Measurements from ENCODE around the gene STAT5B. TPM values are rescaled to one million over a fixed set of nuclear protein-coding genes. Genes with fewer than 3 reads are reported as not detected.
A peak's percentile ranks its signal among the peaks of the same experiment; 100 is the strongest.
"Not testable (repeated sequence)": the region's sequence is repeated elsewhere in the genome, so short reads cannot be mapped to it uniquely, and the experiment has no call there.

Gene STAT5B
- 100 to 1,000 TPM; 117 to 207 TPM for total RNA-seq

DNA sequence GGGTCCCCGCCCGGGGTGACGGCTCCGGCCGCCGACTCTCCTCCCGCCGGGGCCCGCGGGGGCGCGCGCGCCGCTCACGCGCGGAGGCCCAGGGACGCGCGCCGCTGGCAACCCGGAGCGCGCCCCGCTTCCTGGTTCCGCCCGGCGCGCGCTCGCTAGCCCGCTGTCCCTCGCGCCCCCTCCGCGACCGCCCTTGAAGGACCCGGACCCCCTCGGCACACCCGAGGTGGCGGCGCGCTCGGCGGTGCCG is at the start of gene STAT5B:
STAT5B (minus strand) TSS at position 33 of the 250 bp plus-strand sequence. CDS start 44,264 bp downstream, outside the sequence.
- ATAC-seq (peak; percentile 68 to 70), DNase-seq (ENCODE audit: low spot score in 2 of 2) (peak; percentile 72 to 75)
- H3K9me3 Mint-ChIP-seq = no peaks in the 10 kb centered on the region
- H3K27ac Mint-ChIP-seq = peak within 1 kb of the TSS; percentile 88 to 98
- H3K36me3 Mint-ChIP-seq = peaks cover 19 to 28% of the 10 kb centered on the region in 2 donors

DNA sequence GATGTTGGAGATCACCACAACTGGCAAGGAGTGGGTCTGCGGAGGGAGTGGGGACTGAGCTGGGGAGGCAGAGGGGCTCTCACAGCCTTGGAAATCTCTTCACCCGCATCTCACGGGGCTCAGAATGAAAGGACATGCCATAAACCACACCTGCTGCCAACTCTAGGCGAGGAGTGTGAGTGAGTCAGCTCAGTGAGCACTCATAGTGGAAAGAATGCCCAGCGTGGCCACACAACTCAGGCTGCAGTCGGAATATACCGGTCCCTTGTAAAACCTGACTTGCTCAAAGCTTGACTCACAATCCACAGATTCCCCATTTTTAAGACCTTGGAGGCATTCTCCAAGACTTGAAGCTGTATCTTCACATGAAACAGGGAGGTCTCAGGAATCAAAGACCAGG is 48.8 kb upstream of the STAT5B start:
- no peak for DNase-seq (ENCODE audit: low spot score in 2 of 2)
- H3K36me3 Mint-ChIP-seq = peaks cover 13 to 71% of the 10 kb centered on the region in 2 donors
- H3K27ac Mint-ChIP-seq = peak overlapping the region; percentile 25 to 67
- H3K9me3 Mint-ChIP-seq = no peaks in the 10 kb centered on the region
- ATAC-seq = peak in 1 of 2 donors; percentile 59

DNA sequence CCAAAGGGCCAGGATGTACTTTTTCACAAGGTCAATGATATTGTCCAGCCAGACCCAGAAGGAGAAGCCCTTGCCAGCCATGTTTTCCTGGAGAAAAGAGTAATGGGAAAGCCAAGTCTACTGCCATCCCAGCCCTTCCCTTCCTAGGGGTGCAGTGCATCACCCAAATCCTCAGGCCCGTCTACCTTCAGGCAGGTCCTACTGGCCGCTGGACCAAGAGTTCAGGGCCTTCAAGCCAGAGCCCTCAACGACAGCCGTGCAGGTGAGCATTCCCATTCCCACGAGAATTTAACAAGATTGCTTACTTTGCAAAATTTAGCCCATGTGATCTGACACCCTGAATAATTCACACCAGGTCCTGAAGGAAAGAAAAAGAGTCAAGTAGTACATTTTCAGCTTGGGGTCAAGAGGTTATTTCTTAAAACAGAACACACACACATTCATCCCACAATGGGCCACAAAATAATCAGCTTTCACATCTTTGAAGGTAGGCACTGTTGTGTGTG is 47.1 kb upstream of the STAT5B start:
- peak in 1 of 2 donors; percentile 16 for ATAC-seq
- no peaks in the 10 kb centered on the region for H3K9me3 Mint-ChIP-seq
- H3K27ac Mint-ChIP-seq = peak overlapping the region; percentile 66 to 92

DNA sequence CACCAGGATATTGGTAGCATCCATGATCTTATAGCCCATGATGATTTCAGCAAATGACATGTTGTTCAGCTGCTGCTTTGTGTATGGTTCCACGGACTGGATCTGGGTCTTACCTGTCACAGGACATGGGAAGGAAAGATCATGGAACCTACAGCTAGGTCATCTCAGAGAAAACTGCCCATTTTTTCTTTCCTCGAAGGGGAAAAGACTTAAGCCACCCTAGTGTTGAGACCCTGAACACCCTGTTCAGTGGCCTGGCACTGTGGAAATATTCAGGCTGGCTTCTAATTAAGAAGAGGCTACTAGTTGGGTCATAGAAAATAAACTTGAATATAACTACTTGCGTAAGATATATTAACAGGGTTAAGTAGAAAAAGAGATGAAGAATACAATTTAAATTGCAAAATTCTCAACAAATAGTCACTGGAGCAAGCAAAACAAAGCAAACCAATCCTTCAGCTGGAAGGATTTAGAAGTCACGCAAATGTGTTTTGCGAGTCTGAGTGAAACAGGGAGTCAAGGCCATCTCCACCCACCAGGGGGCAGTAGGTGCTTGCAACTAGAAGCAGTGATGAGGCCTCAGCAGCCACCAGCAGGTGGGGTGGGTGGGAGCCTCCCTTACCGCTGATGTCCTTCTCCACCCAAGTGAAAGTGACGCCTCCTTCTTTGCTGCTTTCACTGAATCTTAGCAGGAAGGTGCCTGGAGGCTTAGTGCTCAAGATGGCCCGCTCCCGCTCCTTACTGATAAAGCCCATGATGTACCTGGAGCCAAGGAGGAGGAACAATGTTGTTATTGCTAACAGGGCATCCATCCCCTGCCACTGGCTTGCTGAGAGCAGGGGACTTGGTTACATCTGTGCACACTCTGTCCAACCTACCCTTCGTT is 46.4 kb upstream of the STAT5B start:
- H3K36me3 Mint-ChIP-seq = peaks cover 21 to 70% of the 10 kb centered on the region in 2 donors
- no peaks in the 10 kb centered on the region for H3K9me3 Mint-ChIP-seq
- ATAC-seq = peak; percentile 77 to 85
- peak overlapping the region; percentile 66 to 92 for H3K27ac Mint-ChIP-seq
- peak; percentile 86 to 96 for DNase-seq (ENCODE audit: low spot score in 2 of 2)

More for the DNA sequence above, 47.1 kb upstream of the STAT5B start:
- DNase-seq (ENCODE audit: low spot score in 2 of 2) = no peak
- peaks cover 20 to 69% of the 10 kb centered on the region in 2 donors for H3K36me3 Mint-ChIP-seq

DNA sequence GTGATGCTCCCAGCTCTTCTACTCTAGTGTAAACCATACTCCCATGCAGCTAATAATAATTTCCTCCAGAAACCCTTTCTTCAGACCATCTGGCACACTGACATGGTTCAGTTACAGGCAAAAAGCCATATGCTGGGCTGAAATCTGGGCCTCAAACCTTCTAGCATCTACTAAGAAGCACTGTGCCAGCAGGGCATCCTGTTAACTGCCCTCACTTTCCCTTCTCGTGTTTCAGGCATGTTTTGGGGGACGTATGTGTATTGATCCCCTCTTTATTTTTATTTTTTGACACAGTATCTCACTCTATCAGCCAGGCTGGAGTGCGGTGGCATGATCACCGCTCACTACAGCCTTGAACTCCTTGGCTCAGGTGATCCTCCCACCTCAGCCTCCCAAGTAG is 45.4 kb upstream of the STAT5B start:
- H3K9me3 Mint-ChIP-seq = no peaks in the 10 kb centered on the region
- H3K27ac Mint-ChIP-seq = peak overlapping the region; percentile 40 to 92
- no peak for DNase-seq (ENCODE audit: low spot score in 2 of 2)
- ATAC-seq = no peak
- peaks cover 30 to 71% of the 10 kb centered on the region in 2 donors for H3K36me3 Mint-ChIP-seq

DNA sequence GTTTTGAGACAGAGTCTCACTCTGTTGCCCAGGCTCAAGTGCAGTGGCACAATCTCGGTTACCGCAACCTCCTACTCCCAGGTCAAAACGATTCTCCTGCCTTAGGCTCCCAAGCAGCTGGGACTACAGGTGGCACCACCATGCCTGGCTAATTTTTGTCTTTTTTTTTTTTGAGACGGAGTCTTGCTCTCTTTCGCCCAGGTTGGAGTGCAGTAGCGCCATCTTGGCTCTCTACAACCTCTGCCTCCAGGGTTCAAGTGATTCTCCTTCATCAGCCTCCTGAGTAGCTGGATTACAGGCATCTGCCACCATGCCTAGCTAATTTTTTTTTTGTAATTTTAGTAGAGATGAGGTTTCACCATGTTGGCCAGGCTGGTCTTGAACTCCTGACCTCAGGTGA is 41.8 kb upstream of the STAT5B start:
- H3K27ac Mint-ChIP-seq = peak overlapping the region in 1 of 2 donors; percentile 67
- peaks cover 38 to 63% of the 10 kb centered on the region in 2 donors for H3K36me3 Mint-ChIP-seq
- not testable (repeated sequence) for ATAC-seq; DNase-seq (ENCODE audit: low spot score in 2 of 2); H3K9me3 Mint-ChIP-seq

DNA sequence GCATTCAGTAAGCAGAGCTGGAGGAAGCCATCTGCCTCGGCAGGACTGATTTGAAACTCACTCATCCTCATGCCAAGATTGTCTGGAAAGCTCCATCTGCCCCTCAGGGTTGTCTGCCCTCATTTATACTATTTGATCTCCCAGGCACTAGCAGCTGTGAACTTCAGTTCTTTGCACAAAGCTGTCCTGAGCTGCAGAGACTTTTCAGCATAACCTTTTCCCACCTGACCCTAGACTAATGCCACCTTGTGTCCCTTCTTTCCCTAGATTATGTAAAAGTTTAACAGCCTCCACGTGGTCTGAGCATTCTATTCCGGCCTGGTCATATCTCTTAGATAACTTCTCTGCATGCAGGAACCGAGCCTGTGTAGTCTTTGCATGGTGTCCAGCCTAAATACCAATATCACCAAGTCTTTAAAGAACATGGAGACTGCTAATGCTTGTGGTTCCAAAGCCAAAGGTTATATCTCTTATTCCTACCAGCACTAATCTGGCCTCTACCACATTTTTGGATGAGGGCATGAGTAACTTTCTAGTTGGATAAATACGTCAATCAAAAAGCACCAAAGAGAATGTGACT is 41.2 kb upstream of the STAT5B start:
- no peaks in the 10 kb centered on the region for H3K9me3 Mint-ChIP-seq
- no peak for ATAC-seq
- DNase-seq (ENCODE audit: low spot score in 2 of 2) = no peak
- H3K36me3 Mint-ChIP-seq = peaks cover 34 to 61% of the 10 kb centered on the region in 2 donors
- H3K27ac Mint-ChIP-seq = peak overlapping the region in 1 of 2 donors; percentile 67

DNA sequence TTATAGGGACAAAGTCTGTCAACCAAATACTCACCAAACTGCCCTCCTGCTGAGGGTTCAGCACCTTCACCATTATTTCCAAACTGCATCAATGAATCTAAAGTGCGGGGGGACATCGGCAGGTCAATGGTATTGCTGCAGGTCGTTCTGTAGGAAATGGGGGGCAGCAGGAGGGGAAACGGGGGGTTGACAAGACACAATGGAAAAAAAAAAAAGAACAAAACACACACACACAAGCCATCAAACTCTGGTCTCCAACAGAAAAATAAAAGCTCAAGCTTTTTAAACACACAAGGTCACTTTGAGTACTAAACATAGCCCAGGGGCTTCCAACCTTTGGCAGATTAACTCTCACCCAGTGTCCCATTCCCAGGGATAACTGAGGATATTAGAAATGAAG is 40.6 kb upstream of the STAT5B start:
- H3K9me3 Mint-ChIP-seq = no peaks in the 10 kb centered on the region
- DNase-seq (ENCODE audit: low spot score in 2 of 2) = no peak
- no peak for ATAC-seq
- H3K27ac Mint-ChIP-seq = peak overlapping the region in 1 of 2 donors; percentile 56
- peaks cover 28 to 59% of the 10 kb centered on the region in 2 donors for H3K36me3 Mint-ChIP-seq

DNA sequence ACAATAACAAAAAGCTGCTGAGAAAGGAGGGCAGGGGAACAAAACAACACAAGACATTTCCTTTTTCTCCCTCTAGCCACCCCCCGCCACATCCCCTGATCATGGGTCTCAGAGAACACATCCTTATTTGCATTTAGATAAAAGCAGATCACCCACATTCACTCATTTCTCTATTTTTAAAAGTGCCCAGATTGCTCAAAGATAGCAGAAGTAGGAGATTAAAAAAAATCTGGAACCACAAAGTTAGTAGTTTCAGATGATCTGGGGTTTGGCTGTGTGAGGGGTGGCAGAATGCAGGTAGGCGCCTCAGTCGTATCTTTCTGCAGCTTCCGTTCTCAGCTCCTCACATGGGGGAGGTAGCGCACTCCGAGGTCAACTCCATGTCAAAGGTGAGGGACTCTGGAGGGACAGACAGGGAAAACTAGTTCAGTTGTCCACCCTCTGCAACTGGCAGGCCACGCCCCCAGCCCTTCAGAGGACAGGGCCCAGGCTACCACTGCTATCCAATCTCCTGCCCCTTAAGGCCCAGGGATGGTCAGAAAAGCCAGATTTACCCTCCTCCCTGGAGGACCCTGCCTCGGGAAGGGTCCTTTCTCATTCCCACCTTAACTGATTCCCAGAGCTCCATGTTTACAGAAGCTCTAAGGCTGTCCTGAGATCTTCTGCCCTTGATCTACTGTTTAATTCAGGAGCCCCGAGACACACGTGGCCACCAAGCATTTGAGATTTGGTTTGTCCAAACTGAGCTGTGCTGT is 39.4 kb upstream of the STAT5B start:
- H3K27ac Mint-ChIP-seq = peak overlapping the region; percentile 43 to 95
- no peaks in the 10 kb centered on the region for H3K9me3 Mint-ChIP-seq
- peaks cover 29 to 56% of the 10 kb centered on the region in 2 donors for H3K36me3 Mint-ChIP-seq
- DNase-seq (ENCODE audit: low spot score in 2 of 2) (no peak), ATAC-seq (peak in 1 of 2 donors; percentile 0)

DNA sequence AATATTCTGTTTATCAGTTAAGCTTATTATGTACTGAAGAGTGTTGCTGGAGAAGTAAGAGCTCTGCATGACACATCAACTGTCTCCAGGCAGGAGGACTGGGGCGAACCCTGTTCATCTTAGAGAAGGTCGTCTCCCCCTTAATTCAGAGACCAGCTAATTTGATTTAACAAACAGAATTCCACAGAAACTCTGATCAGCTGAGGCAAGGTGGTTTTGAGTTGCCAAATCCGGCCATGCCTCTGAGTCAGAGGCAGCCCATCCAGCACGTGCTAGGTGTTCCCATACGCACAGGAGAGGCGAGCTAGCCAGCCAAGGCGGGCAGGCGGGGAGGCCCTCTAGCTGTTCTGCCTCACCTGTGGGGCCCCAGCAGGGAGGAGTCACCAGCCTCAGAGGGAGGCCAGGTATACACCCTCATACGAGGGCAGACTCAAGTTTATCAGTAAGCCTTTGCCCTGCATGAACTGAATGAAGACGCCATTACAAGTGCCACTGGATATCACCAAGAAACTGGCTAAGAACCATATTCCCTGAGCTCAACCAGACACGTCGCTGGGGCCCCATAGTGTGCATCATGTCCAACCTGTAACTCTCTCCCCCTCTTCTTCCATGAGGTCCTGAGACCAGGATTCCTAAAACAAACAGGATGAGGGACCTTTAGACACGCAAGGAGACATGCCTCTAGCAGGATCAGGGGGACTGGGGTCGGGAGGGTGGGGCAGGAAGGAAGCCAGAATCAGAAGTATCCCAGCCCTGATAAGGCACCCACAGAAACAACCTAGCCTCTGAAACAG is 37.8 kb upstream of the STAT5B start:
- Mint-ChIP-seq H3K27ac (peak overlapping the region; percentile 47 to 95), H3K9me3 (no peaks in the 10 kb centered on the region), H3K36me3 (peaks cover 22 to 53% of the 10 kb centered on the region in 2 donors)
- ATAC-seq = peak in 1 of 2 donors; percentile 9
- no peak for DNase-seq (ENCODE audit: low spot score in 2 of 2)

DNA sequence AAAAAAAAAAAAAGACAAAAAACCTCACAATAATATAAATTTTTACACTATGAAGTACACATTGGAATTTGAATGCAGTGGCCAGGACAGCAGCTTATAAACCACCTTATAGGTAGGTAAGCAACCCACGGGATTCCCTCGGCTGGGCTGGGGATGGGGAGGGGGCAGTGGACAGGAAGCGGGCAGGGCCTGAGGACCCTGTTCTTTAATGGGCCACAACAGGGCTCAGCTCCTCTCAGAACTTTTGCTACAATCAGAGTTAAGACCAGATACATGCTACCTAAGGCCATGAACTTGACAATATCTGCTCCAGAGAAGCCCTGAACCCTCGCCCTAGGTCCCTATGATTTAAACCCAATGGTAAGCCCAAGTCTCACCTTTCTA is 37.2 kb upstream of the STAT5B start:
- Mint-ChIP-seq H3K27ac (peak overlapping the region; percentile 47 to 95), H3K36me3 (peaks cover 22 to 53% of the 10 kb centered on the region in 2 donors), H3K9me3 (no peaks in the 10 kb centered on the region)
- no peak for ATAC-seq
- no peak for DNase-seq (ENCODE audit: low spot score in 2 of 2)

DNA sequence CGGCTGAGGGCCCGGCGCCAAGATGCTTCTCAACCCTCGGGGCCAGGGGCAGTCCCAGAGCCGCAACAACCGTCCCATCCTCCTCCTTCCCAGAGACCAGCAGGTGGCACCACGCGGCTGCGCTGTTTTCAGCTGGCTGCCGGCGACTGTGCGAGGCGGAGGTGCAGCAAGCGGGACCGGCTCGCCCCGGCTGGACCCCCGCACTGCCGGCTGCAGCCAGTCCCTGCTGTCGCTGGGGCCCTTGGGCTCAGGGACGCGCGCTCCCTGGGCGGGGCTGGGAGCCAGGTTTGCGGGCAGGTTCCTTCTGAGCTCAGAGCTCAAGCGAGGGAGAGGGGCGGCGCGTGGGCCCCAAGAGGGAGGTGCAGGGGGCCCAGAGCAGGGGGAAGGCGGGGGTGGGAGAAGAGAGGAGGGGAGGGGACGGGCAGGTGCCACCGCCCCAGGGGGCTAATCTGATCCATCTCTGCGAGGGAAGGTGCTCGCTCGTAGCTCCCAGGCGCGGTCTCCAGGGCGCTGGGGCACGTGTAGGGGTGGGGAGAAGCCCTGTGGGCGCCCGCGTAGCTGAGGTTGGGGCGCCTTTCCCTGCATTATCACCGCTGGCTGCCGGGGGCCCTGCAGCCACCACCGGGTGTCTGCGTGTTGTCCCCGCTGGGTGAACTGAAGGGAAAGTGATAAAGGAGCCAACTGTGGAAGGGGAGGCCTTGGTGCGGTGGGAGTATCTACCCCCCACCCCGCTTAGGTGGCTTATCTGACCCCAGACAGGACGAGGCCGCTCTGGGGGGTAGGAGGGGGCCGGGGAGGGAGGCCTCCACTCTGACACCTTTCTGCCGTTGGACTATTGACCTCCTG is 36.3 kb upstream of the STAT5B start:
- peak overlapping the region; percentile 71 to 97 for H3K27ac Mint-ChIP-seq
- DNase-seq (ENCODE audit: low spot score in 2 of 2) (peak; percentile 82 to 85), ATAC-seq (peak; percentile 49 to 81)
- H3K9me3 Mint-ChIP-seq = no peaks in the 10 kb centered on the region
- H3K36me3 Mint-ChIP-seq = peaks cover 20 to 51% of the 10 kb centered on the region in 2 donors

DNA sequence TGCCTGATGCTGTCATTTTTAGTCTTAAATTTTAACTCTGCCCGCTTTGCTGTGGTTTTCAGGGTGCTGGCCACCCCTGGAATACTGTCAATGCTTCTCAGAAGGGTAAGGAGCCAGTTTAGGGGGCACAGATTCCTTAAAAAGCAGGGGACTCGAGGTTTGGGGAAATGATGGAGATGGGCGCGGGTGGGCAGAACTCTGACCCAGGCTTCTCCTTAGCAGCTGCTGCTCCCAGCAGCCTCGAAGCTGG is 35.8 kb upstream of the STAT5B start:
- peak overlapping the region; percentile 71 to 97 for H3K27ac Mint-ChIP-seq
- H3K36me3 Mint-ChIP-seq = peaks cover 14 to 49% of the 10 kb centered on the region in 2 donors
- DNase-seq (ENCODE audit: low spot score in 2 of 2) (no peak), ATAC-seq (peak in 1 of 2 donors; percentile 2)
- H3K9me3 Mint-ChIP-seq = no peaks in the 10 kb centered on the region

DNA sequence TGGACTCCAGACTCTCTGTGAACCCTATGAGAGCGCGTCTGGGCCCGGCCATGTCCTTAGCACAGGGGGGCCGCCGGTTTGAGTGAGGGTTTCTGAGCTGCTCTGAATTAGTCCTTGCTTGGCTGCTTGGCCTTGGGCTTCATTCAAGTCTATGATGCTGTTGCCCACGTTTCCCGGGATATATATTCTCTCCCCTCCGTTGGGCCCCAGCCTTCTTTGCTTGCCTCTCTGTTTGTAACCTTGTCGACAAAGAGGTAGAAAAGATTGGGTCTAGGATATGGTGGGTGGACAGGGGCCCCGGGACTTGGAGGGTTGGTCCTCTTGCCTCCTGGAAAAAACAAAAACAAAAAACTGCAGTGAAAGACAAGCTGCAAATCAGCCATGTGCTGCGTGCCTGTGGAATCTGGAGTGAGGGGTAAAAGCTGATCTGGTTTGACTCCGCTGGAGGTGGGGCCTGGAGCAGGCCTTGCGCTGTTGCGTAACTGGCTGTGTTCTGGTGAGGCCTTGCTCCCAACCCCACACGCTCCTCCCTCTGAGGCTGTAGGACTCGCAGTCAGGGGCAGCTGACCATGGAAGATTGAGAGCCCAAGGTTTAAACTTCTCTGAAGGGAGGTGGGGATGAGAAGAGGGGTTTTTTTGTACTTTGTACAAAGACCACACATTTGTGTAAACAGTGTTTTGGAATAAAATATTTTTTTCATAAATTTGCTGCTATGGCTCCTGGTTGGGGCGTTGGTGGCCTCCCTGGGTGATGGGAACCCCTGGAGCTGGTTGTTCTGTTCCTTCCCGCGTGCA is 35.2 kb upstream of the STAT5B start:
- ATAC-seq (peak in 1 of 2 donors; percentile 10), DNase-seq (ENCODE audit: low spot score in 2 of 2) (peak in 1 of 2 donors; percentile 30)

DNA sequence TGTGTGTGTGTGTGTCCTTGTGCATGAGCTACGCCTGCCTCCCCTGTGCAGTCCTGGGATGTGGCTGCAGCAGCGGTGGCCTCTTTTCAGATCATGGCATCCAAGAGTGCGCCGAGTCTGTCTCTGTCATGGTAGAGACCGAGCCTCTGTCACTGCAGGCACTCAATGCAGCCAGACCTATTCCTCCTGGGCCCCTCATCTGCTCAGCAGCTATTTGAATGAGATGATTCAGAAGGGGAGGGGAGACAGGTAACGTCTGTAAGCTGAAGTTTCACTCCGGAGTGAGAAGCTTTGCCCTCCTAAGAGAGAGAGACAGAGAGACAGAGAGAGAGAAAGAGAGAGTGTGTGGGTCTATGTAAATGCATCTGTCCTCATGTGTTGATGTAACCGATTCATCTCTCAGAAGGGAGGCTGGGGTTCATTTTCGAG is 34.6 kb upstream of the STAT5B start:
- ATAC-seq (peak; percentile 38 to 50), DNase-seq (ENCODE audit: low spot score in 2 of 2) (peak in 1 of 2 donors; percentile 44)
- H3K36me3 Mint-ChIP-seq = peaks cover 17 to 51% of the 10 kb centered on the region in 2 donors
- no peaks in the 10 kb centered on the region for H3K9me3 Mint-ChIP-seq
- peak overlapping the region; percentile 71 to 97 for H3K27ac Mint-ChIP-seq

More for the DNA sequence above, 35.2 kb upstream of the STAT5B start:
- Mint-ChIP-seq H3K9me3 (no peaks in the 10 kb centered on the region), H3K27ac (peak overlapping the region; percentile 71 to 97), H3K36me3 (peaks cover 12 to 47% of the 10 kb centered on the region in 2 donors)

All from activated naive CD4-positive, alpha-beta T cell treated with anti-CD3 and anti-CD28 coated beads, Interleukin-2, amount 50 U/mL, for 72 hours (primary cell).